H1 (cell line): ENCODE data around the gene UBXN1. TPM values are rescaled to one million over a fixed set of nuclear protein-coding genes. Genes with fewer than 3 reads are reported as not detected.

ENCODE experiments used
- CTCF ChIA-PET: fragments of 300-600 bp; sonication (Branson Sonifier 250); formaldehyde crosslinking; loops from one replicate; lab custom pipeline; 2021; ENCODE audit not compliant: partially characterized antibody; lab: Charles Lee
- POLR2A ChIA-PET: fragments of 300-600 bp; sonication (Branson Sonifier 250); formaldehyde crosslinking; loops from one replicate; lab custom pipeline; 2021; ENCODE audit warnings: inconsistent platforms; ENCODE audit not compliant: partially characterized antibody; lab: Charles Lee
- DNase-seq, 2 experiments: peaks; one replicate each; pipeline versions ENCODE4 v3.0.0 to v3.0.0-alpha.2; 2010 to 2022; ENCODE audit warnings: low spot score in 2 of 2, low read depth in 1 of 2, mixed read lengths in 1 of 2
- FAIRE-seq: peaks from 2 replicates; lab custom pipeline; 2011; peaks lifted over from hg19 to GRCh38; lab: Jason Lieb, UNC
- H2AFZ ChIP-seq: 2 replicates; pipeline ENCODE4 v1.8.1; 2012; ENCODE audit warnings: low read length, inconsistent platforms
- H2AK5ac ChIP-seq: 2 replicates; pipeline ENCODE4 v1.6.1; 2013; ENCODE audit warnings: low read depth, low read length
- H2BK120ac ChIP-seq: replicated peaks from 2 replicates; pipeline ENCODE3; 2013; ENCODE audit warnings: low read depth, low read length, inconsistent platforms
- H2BK12ac ChIP-seq: 2 replicates; pipeline ENCODE4 v1.6.1; 2013; ENCODE audit warnings: low read depth, low read length
- H2BK15ac ChIP-seq: 2 replicates; pipeline ENCODE4 v1.6.1; 2013; ENCODE audit warnings: low read length
- H2BK20ac ChIP-seq: 2 replicates; pipeline ENCODE4 v1.6.1; 2013; ENCODE audit warnings: low read length
- H2BK5ac ChIP-seq: 2 replicates; pipeline ENCODE4 v1.6.1; 2013; ENCODE audit warnings: low read depth, low read length
- H3K14ac ChIP-seq: 2 replicates; pipeline ENCODE4 v1.6.1; 2013; ENCODE audit warnings: inconsistent platforms; ENCODE audit not compliant: insufficient read length
- H3K18ac ChIP-seq: 2 replicates; pipeline ENCODE4 v1.6.1; 2013; ENCODE audit warnings: low read length; ENCODE audit errors: extremely low read depth
- H3K23ac ChIP-seq: 2 replicates; pipeline ENCODE4 v1.6.1; 2013; ENCODE audit warnings: inconsistent platforms; ENCODE audit not compliant: insufficient read length
- H3K23me2 ChIP-seq: 2 replicates; pipeline ENCODE4 v1.6.1; 2013; ENCODE audit warnings: low read depth, low read length
- H3K27ac ChIP-seq: 2 replicates; pipeline ENCODE4 v1.6.1; 2011; ENCODE audit warnings: low read depth, low read length, inconsistent platforms
- H3K27me3 ChIP-seq, 4 experiments: replicated peaks in 1 of 4; 1 replicate in 1 of 4; 2 replicates in 3 of 4; pipeline versions ENCODE4 v1.6.1 to v1.8.1; 2011 to 2013; ENCODE audit warnings: low read length in 3 of 4, mild to moderate bottlenecking in 3 of 4, inconsistent platforms in 2 of 4, mixed read lengths in 2 of 4, moderate library complexity in 1 of 4; ENCODE audit not compliant: control insufficient read depth in 3 of 4, insufficient read depth in 3 of 4; ENCODE audit errors: extremely low read depth in 1 of 4
- H3K36me3 ChIP-seq, 4 experiments: 2 replicates each; pipeline versions ENCODE4 v1.6.1 to v1.8.1; 2011 to 2013; ENCODE audit warnings: mild to moderate bottlenecking in 4 of 4, low read length in 3 of 4, moderate library complexity in 2 of 4, control low read depth in 1 of 4, inconsistent platforms in 1 of 4; ENCODE audit not compliant: insufficient read depth in 4 of 4, control insufficient read depth in 2 of 4
- H3K4ac ChIP-seq: replicated peaks from 2 replicates; pipeline ENCODE3; 2013; ENCODE audit warnings: low read length, low read depth, mixed read lengths, inconsistent platforms; ENCODE audit not compliant: insufficient read length
- H3K4me1 ChIP-seq, 4 experiments: replicated peaks in 1 of 4; 1 replicate in 1 of 4; 2 replicates in 3 of 4; pipeline versions ENCODE4 v1.6.1 to v1.8.1; 2011 to 2013; ENCODE audit warnings: low read length in 3 of 4, inconsistent platforms in 2 of 4, mixed read lengths in 1 of 4; ENCODE audit not compliant: insufficient read depth in 4 of 4, control insufficient read depth in 3 of 4
- H3K4me2 ChIP-seq, 2 experiments: 2 replicates each; pipeline versions ENCODE4 v1.6.1 to v1.8.1; 2011 to 2013; ENCODE audit warnings: low read depth in 2 of 2, low read length in 2 of 2, control low read depth in 1 of 2, inconsistent platforms in 1 of 2, mild to moderate bottlenecking in 1 of 2; ENCODE audit not compliant: insufficient read depth in 1 of 2
- H3K4me3 ChIP-seq, 4 experiments: fragments of 200-600, 300-600 bp in 1 of 4; sonication (generic), shearing (Covaris generic), sonication (Bioruptor Twin) in 1 of 4; 2 replicates each; pipeline versions ENCODE4 v1.5.1 to v1.8.1; 2011 to 2016; ENCODE audit warnings: low read length in 4 of 4, low read depth in 3 of 4, control low read depth in 2 of 4, inconsistent platforms in 2 of 4, mild to moderate bottlenecking in 2 of 4, mixed read lengths in 1 of 4, moderate library complexity in 1 of 4; ENCODE audit not compliant: insufficient read depth in 2 of 4; ENCODE audit errors: extremely low read depth in 1 of 4
- H3K56ac ChIP-seq: replicated peaks from 2 replicates; pipeline ENCODE3; 2013; ENCODE audit warnings: low read depth, mild to moderate bottlenecking, mixed read lengths, low read length, inconsistent platforms; ENCODE audit not compliant: insufficient read length
- H3K79me1 ChIP-seq: 2 replicates; pipeline ENCODE4 v1.6.1; 2013; ENCODE audit warnings: low read depth, low read length, control low read depth
- H3K79me2 ChIP-seq, 2 experiments: 2 replicates each; pipeline versions ENCODE4 v1.6.1 to v1.8.1; 2012 to 2013; ENCODE audit warnings: low read length in 2 of 2, mild to moderate bottlenecking in 2 of 2, inconsistent platforms in 1 of 2; ENCODE audit not compliant: insufficient read depth in 2 of 2, control insufficient read depth in 1 of 2
- H3K9ac ChIP-seq, 4 experiments: replicated peaks in 1 of 4; 1 replicate in 1 of 4; 2 replicates in 3 of 4; pipeline versions ENCODE4 v1.6.1 to v1.8.1; 2011 to 2013; ENCODE audit warnings: low read depth in 3 of 4, low read length in 3 of 4, control low read depth in 2 of 4, mild to moderate bottlenecking in 2 of 4, moderate library complexity in 2 of 4, inconsistent platforms in 1 of 4; ENCODE audit errors: extremely low read depth in 1 of 4
- H3K9me3 ChIP-seq, 2 experiments: 2 replicates each; pipeline versions ENCODE4 v1.6.1 to v1.8.1; 2012 to 2013; ENCODE audit warnings: mild to moderate bottlenecking in 2 of 2, moderate library complexity in 2 of 2, control low read depth in 1 of 2, inconsistent platforms in 1 of 2, low read depth in 1 of 2, low read length in 1 of 2, mixed read lengths in 1 of 2; ENCODE audit not compliant: insufficient read depth in 2 of 2
- H4K20me1 ChIP-seq, 2 experiments: replicated peaks in 1 of 2; 2 replicates each; pipeline versions ENCODE3 to v1.8.1; 2011 to 2013; ENCODE audit warnings: inconsistent platforms in 2 of 2, low read length in 2 of 2, mild to moderate bottlenecking in 1 of 2; ENCODE audit not compliant: insufficient read depth in 2 of 2, control insufficient read depth in 1 of 2
- H4K5ac ChIP-seq: 2 replicates; pipeline ENCODE4 v1.6.1; 2013; ENCODE audit warnings: low read length, low read depth, mixed read lengths, inconsistent platforms; ENCODE audit not compliant: insufficient read length
- H4K8ac ChIP-seq: 2 replicates; pipeline ENCODE4 v1.8.0; 2013; ENCODE audit warnings: mild to moderate bottlenecking, moderate library complexity, low read length, inconsistent platforms; ENCODE audit not compliant: insufficient read depth; ENCODE audit errors: extremely low read depth
- H4K91ac ChIP-seq: replicated peaks from 2 replicates; pipeline ENCODE3; 2013; ENCODE audit warnings: low read length, mixed read lengths, inconsistent platforms; ENCODE audit not compliant: insufficient read length
- KDM4A ChIP-seq: IDR thresholded peaks from one replicate; pipeline ENCODE4 v1.7.1; 2012; ENCODE audit warnings: low read depth, mild to moderate bottlenecking, moderate library complexity, low read length, inconsistent platforms; ENCODE audit not compliant: severe bottlenecking
- RNF2 ChIP-seq: fragments of 200-900, 300-1000 bp; sonication (generic); IDR thresholded peaks from 2 replicates; pipeline ENCODE4 v1.7.1; 2016; ENCODE audit warnings: borderline replicate concordance, low read depth, mild to moderate bottlenecking, antibody characterized with exemption, low read length; ENCODE audit not compliant: poor library complexity, severe bottlenecking; ENCODE audit errors: missing control alignments
- WGBS, 2 experiments: shearing (Covaris generic) in 1 of 2; methylation state at CpG; one replicate each; pipeline versions ENCODE4 v1.1.6 to v1.1.7; 2013 to 2015; ENCODE audit warnings: low lambda C conversion rate in 2 of 2, mixed read lengths in 2 of 2, inconsistent platforms in 1 of 2, low coverage in 1 of 2, missing lambda C conversion rate in 1 of 2; ENCODE audit not compliant: insufficient replicate concordance in 2 of 2, insufficient coverage in 1 of 2, insufficient read length in 1 of 2; ENCODE audit errors: extremely low coverage in 1 of 2, missing lambda C conversion rate in 1 of 2; 5-methylcytosine and 5-hydroxymethylcytosine counted together
- polyA plus RNA-seq, 7 experiments: library from polyadenylated mRNA; depleted of rRNA in 3 of 7; stranded (reverse) in 5 of 7; unstranded in 2 of 7; fragments of >200 nt in 5 of 7; fragments of 200-250 nt in 2 of 7; gene quantifications; 1 replicate in 5 of 7; 2 replicates in 1 of 7; 4 replicates in 1 of 7; pipeline versions ENCODE4 v1.2.1 to v1.2.3, GENCODE V29; 2011 to 2013; ENCODE audit warnings: missing spikeins in 2 of 7, mixed read lengths in 2 of 7
- total RNA-seq: library from RNA; stranded (reverse); fragmentation: NEBNext Ultra II Directional; extraction: Animal tissue kit (Norgen Biotek cat#: 25700); gene quantifications from 2 replicates; pipeline ENCODE4 v1.2.1, GENCODE V29; 2021
- TF ChIP-seq, protein P1 (sequence below): IDR thresholded peaks from 2 replicates; pipeline ENCODE4 v1.6.1; 2011; ENCODE audit warnings: low read depth, mild to moderate bottlenecking, low read length; ENCODE audit not compliant: insufficient read depth
- TF ChIP-seq, protein P2 (sequence below), 3 experiments: IDR thresholded peaks; 1 replicate in 2 of 3; 2 replicates in 1 of 3; pipeline versions ENCODE4 v1.5.1 to v1.6.1; 2011; ENCODE audit warnings: low read length in 3 of 3, mild to moderate bottlenecking in 3 of 3, inconsistent platforms in 2 of 3, low read depth in 1 of 3, moderate library complexity in 1 of 3; ENCODE audit not compliant: insufficient read depth in 1 of 3; ENCODE audit errors: control extremely low read depth in 1 of 3

The UBXN1 gene
- total and polyA plus RNA-seq, 2 of the 8 experiments (the other 6 are each of a cell fraction or from before 2014, with no cell fraction given), result 78.6 to 114 TPM

- 69% methylated on average over 7 of the region's 7 CpGs; no CpG with 5 or more reads in 1 of the 2 experiments for WGBS, 2 experiments
- Histone ChIP-seq H2BK120ac (no peak overlapping the region), H3K4me2 (peak overlapping the region; percentile 93 to 99), H3K79me1 (no peaks in the 10 kb centered on the region; the same call in 1 of the 2 replicates), H4K5ac (no peak overlapping the region), H4K91ac (no peak overlapping the region), H2AFZ (no peak overlapping the region), H3K56ac (no peak overlapping the region), H3K79me2 (peaks cover 0 to 7% of the 10 kb centered on the region in 2 experiments; a peak in 1 of 4 replicates), H3K4ac (no peak overlapping the region), H3K9ac (peak overlapping the region in 3 of 4 experiments; percentile 74 to 88 (median 75); a peak in 5 of 7 replicates), H3K36me3 (peaks cover 0 to 13% (median 6%) of the 10 kb centered on the region in 4 experiments; a peak in 5 of 8 replicates), H4K20me1 (no peaks in the 10 kb centered on the region), H3K9me3 (no peaks in the 10 kb centered on the region), H3K4me3 (peak overlapping the region; percentile 64 to 83 (median 82)), H3K23ac (no peak overlapping the region), H3K14ac (no peak overlapping the region), H2BK20ac (no peak overlapping the region), H2BK12ac (no peak overlapping the region), H4K8ac (no peak overlapping the region), H3K27ac (peak overlapping the region; percentile 8; the same call in 1 of the 2 replicates), H3K18ac (no peak overlapping the region), H2AK5ac (peak overlapping the region; percentile 88; the same call in 1 of the 2 replicates), H3K4me1 (peaks cover 7 to 32% (median 18%) of the 10 kb centered on the region in 4 experiments), H2BK5ac (peak overlapping the region; percentile 54; the same call in 1 of the 2 replicates), H3K23me2 (peaks cover 22% of the 10 kb centered on the region), H3K27me3 (no peaks in the 10 kb centered on the region), H2BK15ac (no peak overlapping the region)
- DNase-seq (no peak), FAIRE-seq (no peak)
- CTCF ChIA-PET, result interaction anchor here (0.6 to 3.8 kb wide), 7 partner anchors 11 to 94 kb away, joined by 3 to 21 read pairs (median 3); partner anchors contain the start of genes LRRN4CL, ROM1 and UBXN1
- POLR2A ChIA-PET, result interaction anchor here (0.6 to 61.4 kb wide), 23 partner anchors 9 to 184 kb away, joined by 3 to 2041 read pairs (median 8); partner anchors contain the start of genes C11orf98, CSKMT, EEF1G and EML3
- TF ChIP-seq, protein P1, sequence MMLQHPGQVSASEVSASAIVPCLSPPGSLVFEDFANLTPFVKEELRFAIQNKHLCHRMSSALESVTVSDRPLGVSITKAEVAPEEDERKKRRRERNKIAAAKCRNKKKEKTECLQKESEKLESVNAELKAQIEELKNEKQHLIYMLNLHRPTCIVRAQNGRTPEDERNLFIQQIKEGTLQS, result no peak
- no peak for TF ChIP-seq RNF2
- TF ChIP-seq KDM4A, result peak; percentile 6
- TF ChIP-seq, protein P2, sequence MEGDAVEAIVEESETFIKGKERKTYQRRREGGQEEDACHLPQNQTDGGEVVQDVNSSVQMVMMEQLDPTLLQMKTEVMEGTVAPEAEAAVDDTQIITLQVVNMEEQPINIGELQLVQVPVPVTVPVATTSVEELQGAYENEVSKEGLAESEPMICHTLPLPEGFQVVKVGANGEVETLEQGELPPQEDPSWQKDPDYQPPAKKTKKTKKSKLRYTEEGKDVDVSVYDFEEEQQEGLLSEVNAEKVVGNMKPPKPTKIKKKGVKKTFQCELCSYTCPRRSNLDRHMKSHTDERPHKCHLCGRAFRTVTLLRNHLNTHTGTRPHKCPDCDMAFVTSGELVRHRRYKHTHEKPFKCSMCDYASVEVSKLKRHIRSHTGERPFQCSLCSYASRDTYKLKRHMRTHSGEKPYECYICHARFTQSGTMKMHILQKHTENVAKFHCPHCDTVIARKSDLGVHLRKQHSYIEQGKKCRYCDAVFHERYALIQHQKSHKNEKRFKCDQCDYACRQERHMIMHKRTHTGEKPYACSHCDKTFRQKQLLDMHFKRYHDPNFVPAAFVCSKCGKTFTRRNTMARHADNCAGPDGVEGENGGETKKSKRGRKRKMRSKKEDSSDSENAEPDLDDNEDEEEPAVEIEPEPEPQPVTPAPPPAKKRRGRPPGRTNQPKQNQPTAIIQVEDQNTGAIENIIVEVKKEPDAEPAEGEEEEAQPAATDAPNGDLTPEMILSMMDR (IDR thresholded peaks at IDR 0.05; ENCODE audit: control extremely low read depth in 1 of 3, insufficient read depth in 1 of 3, low read depth in 1 of 3, low read length in 3 of 3), result peak in 2 of 3 experiments; percentile 11 to 19; a peak in 2 of 4 replicates
These were observed 26.5 kb upstream of the UBXN1 start for GRCh38 chr11:62705413-62705812.
